Tibial artery (tissue), 4 donors: ENCODE data around the gene TMEM171.

ENCODE experiments used
- DNase-seq, 2 donors: peaks; one replicate each; pipeline ENCODE4 v3.0.0-alpha.2; 2019
- H3K27ac ChIP-seq, 2 donors: fragments of 200-600 bp; sonication (generic) in 1 of 2; 1 replicate in 1 of 2; 2 replicates in 1 of 2; pipeline ENCODE4 v1.5.1; 2018 to 2019; ENCODE audit warnings: mild to moderate bottlenecking in 1 of 2
- H3K27me3 ChIP-seq, 2 donors: fragments of 200-600 bp; sonication (generic) in 1 of 2; one replicate each; pipeline versions ENCODE4 v1.5.1 to v1.6.0; 2016 to 2019
- H3K36me3 ChIP-seq, 3 donors: fragments of 200-600 bp; sonication (generic) in 2 of 3; one replicate each; pipeline ENCODE4 v1.5.1; 2016 to 2019; ENCODE audit warnings: mild to moderate bottlenecking in 2 of 3
- H3K4me1 ChIP-seq, 4 donors: fragments of 200-600 bp; sonication (generic) in 2 of 4; 1 replicate in 3 of 4; 2 replicates in 1 of 4; pipeline ENCODE4 v1.5.1; 2016 to 2019
- H3K4me3 ChIP-seq, 2 donors: fragments of 200-600 bp; sonication (generic) in 1 of 2; 1 replicate in 1 of 2; 2 replicates in 1 of 2; pipeline ENCODE4 v1.5.1; 2018 to 2019; ENCODE audit warnings: mild to moderate bottlenecking in 2 of 2
- H3K9me3 ChIP-seq, 3 donors: fragments of 200-600 bp; sonication (generic) in 1 of 3; one replicate each; pipeline ENCODE4 v1.5.1; 2016 to 2019
- CTCF ChIP-seq, 2 experiments: fragments of 200-600 bp in 1 of 2; fragments of 450-650 bp in 1 of 2; IDR thresholded peaks; one replicate each; pipeline ENCODE4 v1.5.1; 2017 to 2019; ENCODE audit warnings: antibody characterized with exemption in 2 of 2, mild to moderate bottlenecking in 1 of 2, moderate library complexity in 1 of 2
- intact Hi-C: fragments of 100-400 bp; cut with DNase I; formaldehyde crosslinking; loops from one replicate; pipeline ENCODE4 v1.15.0; 2023; ENCODE audit warnings: low total_unique reads

TMEM171 gene

GRCh38 chr5:73129143-73129542 lies 8.8 kb downstream of the TMEM171 start:
- Histone ChIP-seq H3K27me3 (peaks cover 0 to 10% of the 10 kb centered on the region in 2 donors), H3K27ac (no peak overlapping the region), H3K9me3 (no peaks in the 10 kb centered on the region), H3K36me3 (no peaks in the 10 kb centered on the region), H3K4me3 (no peak overlapping the region), H3K4me1 (no peaks in the 10 kb centered on the region)
- DNase-seq, result no peak
- TF ChIP-seq CTCF (IDR thresholded peaks at IDR 0.05), result no peak
- intact Hi-C loops, result no loop called here

GRCh38 chr5:73130811-73131210 lies 10.4 kb downstream of the TMEM171 start:
- Histone ChIP-seq H3K4me1 (no peaks in the 10 kb centered on the region), H3K27ac (no peak overlapping the region), H3K36me3 (no peaks in the 10 kb centered on the region), H3K27me3 (peaks cover 0 to 6% of the 10 kb centered on the region in 2 donors), H3K4me3 (no peak overlapping the region), H3K9me3 (no peaks in the 10 kb centered on the region)
- no peak for DNase-seq
- no peak for TF ChIP-seq CTCF (IDR thresholded peaks at IDR 0.05)
- intact Hi-C loops, result no loop called here

- intact Hi-C loops, result no loop called here
- Histone ChIP-seq H3K36me3 (no peaks in the 10 kb centered on the region), H3K27me3 (peaks cover 0 to 16% of the 10 kb centered on the region in 2 donors), H3K9me3 (no peaks in the 10 kb centered on the region), H3K4me1 (no peaks in the 10 kb centered on the region), H3K4me3 (no peak overlapping the region), H3K27ac (no peak overlapping the region)
- no peak for DNase-seq
- no peak for TF ChIP-seq CTCF (IDR thresholded peaks at IDR 0.05)
These were observed 11.5 kb downstream of the TMEM171 start for GRCh38 chr5:73131711-73132425.

GRCh38 chr5:73132759-73133158 lies 12.4 kb downstream of the TMEM171 start:
- Histone ChIP-seq H3K36me3 (no peaks in the 10 kb centered on the region), H3K27me3 (peaks cover 0 to 22% of the 10 kb centered on the region in 2 donors), H3K4me1 (no peaks in the 10 kb centered on the region), H3K27ac (no peak overlapping the region), H3K9me3 (no peaks in the 10 kb centered on the region), H3K4me3 (no peak overlapping the region)
- intact Hi-C loops, result no loop called here
- TF ChIP-seq CTCF (IDR thresholded peaks at IDR 0.05), result no peak
- no peak for DNase-seq

GRCh38 chr5:73135021-73135420 lies 14.6 kb downstream of the TMEM171 start:
- TF ChIP-seq CTCF (IDR thresholded peaks at IDR 0.05), result no peak
- Histone ChIP-seq H3K27me3 (peaks cover 0 to 27% of the 10 kb centered on the region in 2 donors), H3K27ac (no peak overlapping the region), H3K36me3 (no peaks in the 10 kb centered on the region), H3K9me3 (no peaks in the 10 kb centered on the region), H3K4me3 (no peak overlapping the region), H3K4me1 (no peaks in the 10 kb centered on the region)
- no peak for DNase-seq
- intact Hi-C loops, result no loop called here
